AG04449 (cell line): ENCODE data around the gene ABCB1.

ENCODE experiments used
- CTCF ChIA-PET: fragments of 350-600 bp; formaldehyde crosslinking; extraction: SDS; loops from one replicate; lab custom pipeline; 2021; ENCODE audit warnings: antibody characterized with exemption; lab: Yijun Ruan, JAX
- POLR2A ChIA-PET: fragments of 400-600, 350-600 bp; formaldehyde crosslinking; extraction: SDS; loops from one replicate; lab custom pipeline; 2020; ENCODE audit warnings: antibody characterized with exemption, inconsistent platforms; lab: Yijun Ruan, JAX
- DNase-seq: peaks from one replicate; pipeline ENCODE4 v3.0.0-alpha.2; 2010; ENCODE audit warnings: low read depth, low spot score
- H3K4me3 ChIP-seq: 2 replicates; pipeline ENCODE4 v1.5.1; 2011; ENCODE audit warnings: low read depth, mild to moderate bottlenecking, control low read depth, low read length
- TF ChIP-seq, protein P1 (sequence below): IDR thresholded peaks from one replicate; pipeline ENCODE4 v1.5.1; 2011; ENCODE audit warnings: mild to moderate bottlenecking, moderate library complexity, low read length, control low read depth, inconsistent platforms; ENCODE audit not compliant: insufficient read depth; ENCODE audit errors: missing control alignments

The ABCB1 gene

DNA sequence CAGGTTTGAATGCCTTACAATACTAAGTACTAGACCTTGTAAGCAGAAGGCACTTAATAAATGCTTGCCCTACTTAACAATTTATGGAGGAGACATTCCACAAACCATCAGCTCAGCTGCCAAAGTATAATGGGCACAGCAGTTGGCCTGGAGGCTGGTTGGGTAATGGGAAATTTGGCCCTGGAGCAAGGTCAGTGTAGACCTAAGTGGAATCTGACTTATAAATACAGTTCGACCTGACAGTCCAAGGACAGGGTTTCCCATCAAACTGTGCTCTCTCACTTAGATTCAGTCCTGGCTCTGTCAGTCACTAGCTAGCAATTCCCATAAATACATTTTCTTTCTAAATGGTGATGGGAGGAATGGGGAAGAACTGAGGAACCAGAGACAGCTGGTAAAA, 62.6 kb downstream of the ABCB1 start:
- ChIA-PET CTCF (no interaction called here), POLR2A (no interaction called here)
- no peak for DNase-seq
- TF ChIP-seq, protein P1, sequence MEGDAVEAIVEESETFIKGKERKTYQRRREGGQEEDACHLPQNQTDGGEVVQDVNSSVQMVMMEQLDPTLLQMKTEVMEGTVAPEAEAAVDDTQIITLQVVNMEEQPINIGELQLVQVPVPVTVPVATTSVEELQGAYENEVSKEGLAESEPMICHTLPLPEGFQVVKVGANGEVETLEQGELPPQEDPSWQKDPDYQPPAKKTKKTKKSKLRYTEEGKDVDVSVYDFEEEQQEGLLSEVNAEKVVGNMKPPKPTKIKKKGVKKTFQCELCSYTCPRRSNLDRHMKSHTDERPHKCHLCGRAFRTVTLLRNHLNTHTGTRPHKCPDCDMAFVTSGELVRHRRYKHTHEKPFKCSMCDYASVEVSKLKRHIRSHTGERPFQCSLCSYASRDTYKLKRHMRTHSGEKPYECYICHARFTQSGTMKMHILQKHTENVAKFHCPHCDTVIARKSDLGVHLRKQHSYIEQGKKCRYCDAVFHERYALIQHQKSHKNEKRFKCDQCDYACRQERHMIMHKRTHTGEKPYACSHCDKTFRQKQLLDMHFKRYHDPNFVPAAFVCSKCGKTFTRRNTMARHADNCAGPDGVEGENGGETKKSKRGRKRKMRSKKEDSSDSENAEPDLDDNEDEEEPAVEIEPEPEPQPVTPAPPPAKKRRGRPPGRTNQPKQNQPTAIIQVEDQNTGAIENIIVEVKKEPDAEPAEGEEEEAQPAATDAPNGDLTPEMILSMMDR: no peak
- no peak overlapping the region for H3K4me3 ChIP-seq

DNA sequence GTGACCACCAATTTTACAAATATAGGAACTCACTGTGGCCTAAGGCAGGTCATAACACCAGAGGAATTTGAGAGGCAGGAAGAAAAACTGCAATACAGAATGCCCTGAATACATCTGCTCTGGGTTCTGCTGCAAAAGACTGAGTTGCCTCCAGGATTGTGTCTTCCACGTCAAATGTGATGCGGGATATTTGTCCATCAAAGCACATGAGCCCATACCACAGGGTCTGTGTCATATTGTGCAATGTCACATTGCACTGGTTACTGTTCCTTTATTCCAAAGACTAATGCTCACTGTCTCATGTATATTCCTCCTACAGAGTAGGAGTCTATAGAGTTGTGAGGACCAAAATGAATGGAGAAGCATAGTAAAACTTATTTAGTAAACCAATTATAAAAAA, 66.6 kb downstream of the ABCB1 start:
- ChIA-PET CTCF (no interaction called here), POLR2A (no interaction called here)
- no peak for DNase-seq
- TF ChIP-seq, protein P1: no peak
- no peak overlapping the region for H3K4me3 ChIP-seq

DNA sequence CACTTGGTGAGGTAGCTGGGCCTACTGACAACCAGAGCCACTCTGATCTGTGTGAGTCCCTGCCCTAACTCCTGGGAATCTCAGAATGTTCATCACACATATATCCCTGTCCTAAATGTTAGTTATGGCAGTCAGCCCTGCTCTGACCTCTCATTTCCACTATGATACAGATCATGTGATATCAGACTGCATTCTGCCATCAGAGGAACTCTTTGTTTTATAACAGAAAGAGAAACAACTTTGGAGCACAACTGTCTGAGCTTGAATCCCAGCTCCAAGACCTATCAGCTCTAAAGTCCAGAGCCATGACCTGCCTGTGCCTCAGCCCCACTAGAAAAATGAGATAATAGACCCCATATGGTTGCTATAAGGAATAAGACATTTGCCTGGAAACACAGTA, 70.6 kb downstream of the ABCB1 start:
- TF ChIP-seq, protein P1: no peak
- POLR2A ChIA-PET: no interaction called here
- H3K4me3 ChIP-seq: no peak overlapping the region
- CTCF ChIA-PET: no interaction called here
- no peak for DNase-seq

DNA sequence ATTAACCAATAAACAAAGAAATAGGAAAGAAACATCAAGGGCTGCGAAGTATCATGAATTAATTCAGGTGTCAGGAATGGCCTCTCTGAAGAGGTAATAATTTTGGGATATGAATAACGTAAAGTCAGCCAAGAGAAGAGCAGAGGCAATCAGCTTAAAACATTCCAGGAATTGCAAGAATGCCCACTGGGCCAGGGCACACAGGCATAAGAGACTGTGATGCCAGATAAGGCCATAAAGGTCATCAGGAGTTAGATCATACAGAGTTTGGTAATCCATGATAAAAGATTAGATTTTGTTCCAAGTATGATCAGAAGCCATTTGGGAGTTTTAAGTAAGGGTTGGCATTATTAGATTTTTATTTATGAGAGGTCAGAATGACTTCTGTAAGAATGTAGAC, 72.0 kb downstream of the ABCB1 start:
- DNase-seq: no peak
- TF ChIP-seq, protein P1: no peak
- POLR2A ChIA-PET: no interaction called here
- H3K4me3 ChIP-seq: no peak overlapping the region
- CTCF ChIA-PET: no interaction called here

DNA sequence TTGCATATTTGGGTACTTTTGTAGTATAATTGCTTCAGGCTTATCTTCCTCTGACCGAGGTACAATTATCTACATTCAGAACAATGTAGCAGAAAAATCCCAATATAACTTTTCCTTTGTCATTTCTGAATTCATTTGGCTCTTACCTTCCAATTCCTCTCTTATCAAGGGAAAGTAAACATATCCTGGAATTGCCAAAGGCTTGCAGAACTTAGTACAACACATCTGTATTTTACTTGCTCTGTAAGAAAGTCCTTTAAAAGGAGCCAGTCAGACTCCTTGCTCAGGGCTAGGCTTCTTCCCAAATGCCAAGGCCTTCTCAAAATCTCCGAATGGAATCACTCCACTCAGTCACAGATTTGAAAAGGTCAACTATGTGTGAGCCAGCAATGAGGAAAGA, 81.9 kb downstream of the ABCB1 start:
- no peak for DNase-seq
- POLR2A ChIA-PET: no interaction called here
- CTCF ChIA-PET: no interaction called here
- TF ChIP-seq, protein P1: no peak
- H3K4me3 ChIP-seq: no peak overlapping the region

DNA sequence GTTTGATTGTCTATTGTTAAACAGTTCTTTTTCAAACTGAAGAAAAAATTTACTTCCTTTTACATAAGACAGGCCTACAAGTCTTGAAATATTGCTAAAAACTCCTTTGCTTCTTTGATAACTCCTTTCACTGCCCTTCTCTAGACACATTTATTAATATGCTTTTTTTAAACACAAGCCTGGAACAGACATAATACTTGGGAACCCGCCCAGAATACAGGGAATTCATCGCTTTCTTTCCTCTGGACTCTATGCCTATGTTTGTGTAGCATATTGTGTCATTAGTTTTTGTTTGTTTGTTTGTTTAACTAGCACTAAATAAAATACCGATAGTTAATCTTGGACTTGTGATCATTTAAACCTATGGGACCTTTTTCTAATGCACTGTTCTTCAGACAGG, 82.8 kb downstream of the ABCB1 start:
- POLR2A ChIA-PET: no interaction called here
- CTCF ChIA-PET: no interaction called here

More for the DNA sequence above, 82.8 kb downstream of the ABCB1 start:
- no peak for DNase-seq
- TF ChIP-seq, protein P1: no peak
- H3K4me3 ChIP-seq: no peak overlapping the region
